NCI-H128 (cell line): ENCODE data around the gene CAMK1D.

Source experiments
- DNase-seq: peaks from one replicate; lab custom pipeline; 2025; ENCODE audit not compliant: unreplicated experiment; lab: John Stamatoyannopoulos, UW

Gene CAMK1D

DNA sequence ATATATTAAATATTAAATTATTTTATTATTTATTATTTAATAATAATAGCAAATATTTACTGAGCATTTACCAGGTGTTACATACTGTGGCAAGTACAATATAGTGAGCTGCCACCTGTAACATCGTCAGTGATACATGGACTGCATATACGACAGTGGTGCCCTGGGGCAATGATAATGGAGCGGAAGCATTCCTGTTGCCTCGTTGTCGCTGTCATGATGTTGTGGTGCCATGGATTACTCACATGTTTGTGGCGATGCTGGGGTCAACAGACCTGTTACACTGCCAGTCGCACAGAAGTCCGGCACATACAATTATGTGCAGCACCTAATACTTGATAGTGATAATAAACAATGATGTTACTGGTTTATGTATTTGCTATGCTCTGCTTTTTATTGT is 20.6 kb downstream of the CAMK1D start:
- DNase-seq, result no peak

GRCh38 chr10:12372846-12373245 is 23.5 kb downstream of the CAMK1D start:
- no peak for DNase-seq

- DNase-seq, result no peak
Observed at GRCh38 chr10:12375076-12375504, 25.7 kb downstream of the CAMK1D start.

DNA sequence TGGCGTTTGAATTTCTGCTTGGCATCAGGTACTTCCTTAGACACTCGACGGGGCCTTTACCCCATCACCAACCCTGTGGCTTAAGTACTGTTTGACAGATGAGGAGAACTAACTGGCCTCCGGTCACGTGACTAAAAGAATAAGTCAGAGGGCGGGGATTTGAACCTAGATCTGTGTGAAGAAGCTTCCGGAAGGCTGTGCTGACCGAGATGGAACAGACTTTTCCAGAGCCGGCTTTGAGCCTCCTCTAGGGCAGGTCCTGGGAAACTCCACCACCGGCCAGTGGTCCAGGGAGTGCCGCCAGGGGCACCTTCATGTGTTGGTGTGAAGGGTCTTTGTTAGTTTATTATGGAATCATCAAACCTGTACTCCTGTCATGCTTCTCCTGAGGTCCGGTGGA is 26.9 kb downstream of the CAMK1D start:
- no peak for DNase-seq

DNA sequence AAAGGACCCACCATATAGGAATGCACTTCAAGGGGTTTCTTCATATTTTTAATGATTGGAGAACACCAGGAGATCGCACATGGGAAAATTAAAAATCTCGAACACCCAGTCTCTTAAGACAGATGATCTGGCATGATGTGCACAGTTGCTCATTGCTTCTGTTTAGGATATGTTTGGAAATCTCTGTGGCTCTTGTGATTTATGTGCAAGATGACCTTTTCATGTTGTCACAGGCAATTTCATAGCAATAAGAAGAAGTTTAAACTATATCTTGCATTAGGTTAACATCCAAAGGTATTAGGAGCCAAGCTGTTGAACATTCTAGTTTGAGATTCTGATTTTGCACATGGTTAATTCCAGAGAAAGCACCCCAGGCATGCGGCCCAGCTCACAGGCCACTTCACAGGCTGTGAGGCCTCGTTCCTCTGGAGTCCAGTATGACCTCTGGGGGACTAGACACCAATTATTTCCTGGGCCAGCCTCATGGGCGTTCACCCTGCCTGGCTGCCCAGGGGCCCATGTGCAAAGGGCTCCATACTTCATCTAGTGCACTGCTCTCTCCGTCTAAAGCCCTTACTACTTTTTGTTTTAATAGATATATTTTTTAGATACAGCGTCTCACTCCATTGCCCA is 28.4 kb downstream of the CAMK1D start:
- no peak for DNase-seq

GRCh38 chr10:12380999-12381398 is 31.7 kb downstream of the CAMK1D start:
- DNase-seq, result no peak

DNA sequence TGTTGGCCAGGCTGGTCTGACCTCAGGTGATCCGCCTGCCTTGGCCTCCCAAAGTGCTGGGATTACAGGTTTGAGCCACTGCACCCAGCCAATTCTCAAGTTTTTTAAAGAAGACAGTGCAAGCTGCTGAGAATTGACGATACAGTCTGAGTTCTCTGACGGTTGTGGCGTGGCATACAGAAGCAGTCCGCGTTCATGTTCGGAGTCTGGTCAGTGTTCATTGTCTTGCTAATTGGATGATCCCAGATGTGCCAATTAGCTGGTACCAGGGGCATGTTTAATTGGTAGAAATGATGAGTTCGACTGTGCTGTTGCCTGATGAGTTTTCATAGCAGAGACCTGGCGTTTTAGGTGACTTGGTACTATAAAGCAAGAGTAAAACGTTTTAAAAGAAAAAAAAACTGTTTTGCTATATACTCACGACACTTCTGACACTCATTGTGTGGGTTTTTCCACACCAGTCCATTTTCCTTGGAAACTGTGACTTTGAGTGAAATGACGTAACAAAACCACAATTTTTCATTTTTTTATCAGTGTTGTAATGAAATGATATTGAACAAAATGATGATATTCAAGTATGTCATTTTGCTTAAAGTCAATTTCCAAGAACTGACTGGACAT is 32.3 kb downstream of the CAMK1D start:
- no peak for DNase-seq

GRCh38 chr10:12382157-12382548 is 32.8 kb downstream of the CAMK1D start:
- DNase-seq, result no peak

DNA sequence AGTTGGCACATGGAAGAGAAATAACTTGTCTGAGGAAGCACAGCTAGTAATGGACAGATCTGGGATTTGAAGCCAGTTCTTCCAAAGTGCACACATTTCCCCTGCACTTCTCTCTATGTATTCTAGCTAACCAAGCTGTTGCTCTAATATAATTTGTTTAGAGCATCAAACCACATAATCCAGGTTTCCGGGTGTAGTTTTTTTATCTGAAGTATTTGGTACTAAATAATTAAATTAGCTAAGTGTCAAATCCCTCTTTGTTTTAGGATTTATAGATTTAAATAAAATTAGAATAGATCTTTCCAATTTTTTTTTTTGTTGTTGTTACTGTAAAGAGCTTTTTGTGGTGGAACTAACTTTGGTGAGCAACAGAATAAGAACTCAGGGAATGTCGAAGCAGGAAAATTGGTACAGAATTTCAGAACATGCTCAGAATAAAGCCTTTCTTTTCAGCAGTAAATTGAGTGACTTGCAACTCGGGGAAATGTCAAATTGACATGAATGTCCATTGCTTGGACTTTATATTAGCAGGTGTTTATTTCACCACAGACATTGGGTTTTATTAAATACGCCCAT is 33.7 kb downstream of the CAMK1D start:
- DNase-seq, result no peak

- DNase-seq, result no peak
Observed at GRCh38 chr10:12384906-12385305, 35.6 kb downstream of the CAMK1D start.

DNA sequence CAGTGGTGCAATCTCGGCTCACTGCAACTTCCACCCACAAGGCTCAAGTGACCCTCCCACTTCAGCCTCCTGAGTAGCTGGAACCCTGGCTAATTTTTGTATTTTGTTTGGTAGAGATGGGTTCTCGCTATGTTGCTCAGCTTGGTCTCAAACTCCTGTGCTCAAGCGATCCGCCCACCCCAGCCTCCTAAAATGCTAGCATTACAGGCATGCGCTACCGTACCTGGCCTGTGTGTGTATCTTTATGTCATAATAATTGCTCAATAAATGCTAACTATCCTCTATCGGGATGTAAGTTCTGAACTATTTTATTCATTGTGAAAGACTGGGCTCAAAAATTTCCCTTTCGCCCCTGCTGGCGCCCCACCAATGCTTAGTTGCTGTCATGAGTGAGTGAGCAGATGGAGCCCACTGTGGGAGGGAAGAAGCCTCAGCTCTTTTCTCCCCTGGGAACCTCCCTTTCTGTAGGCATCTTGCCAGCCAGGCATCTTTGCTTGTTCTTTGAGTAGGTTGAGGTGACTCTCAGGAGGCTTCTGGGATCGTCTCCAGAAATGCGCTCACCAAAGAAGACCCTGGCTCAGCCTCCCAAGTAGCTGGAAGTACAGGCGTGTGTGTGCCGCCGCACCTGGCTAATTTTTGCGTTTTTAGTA is 38.3 kb downstream of the CAMK1D start:
- DNase-seq, result no peak

GRCh38 chr10:12388671-12389070 is 39.3 kb downstream of the CAMK1D start:
- DNase-seq, result peak; percentile 24

GRCh38 chr10:12389154-12389734 is 39.9 kb downstream of the CAMK1D start:
- DNase-seq, result no peak

DNA sequence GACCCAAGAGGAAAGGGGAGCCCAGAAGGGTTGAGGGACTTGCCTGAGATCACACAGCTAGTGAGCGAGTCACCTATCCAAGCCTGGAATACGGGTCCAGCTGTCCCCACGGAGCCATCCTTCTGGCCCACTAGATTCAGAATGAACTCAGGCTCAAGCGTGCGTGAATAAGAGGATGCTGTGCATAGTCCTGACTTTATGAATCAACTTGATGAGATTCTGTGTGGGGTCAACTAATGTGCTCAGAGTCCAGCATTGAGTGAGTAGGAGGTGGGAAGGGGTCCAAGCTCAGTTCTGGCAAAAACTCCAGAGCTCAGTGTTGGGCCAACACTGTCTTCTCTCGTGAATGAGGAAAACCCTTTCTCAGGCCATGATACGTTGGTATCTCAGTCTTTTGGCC is 41.4 kb downstream of the CAMK1D start:
- no peak for DNase-seq

GRCh38 chr10:12391206-12391605 is 41.9 kb downstream of the CAMK1D start:
- no peak for DNase-seq

DNA sequence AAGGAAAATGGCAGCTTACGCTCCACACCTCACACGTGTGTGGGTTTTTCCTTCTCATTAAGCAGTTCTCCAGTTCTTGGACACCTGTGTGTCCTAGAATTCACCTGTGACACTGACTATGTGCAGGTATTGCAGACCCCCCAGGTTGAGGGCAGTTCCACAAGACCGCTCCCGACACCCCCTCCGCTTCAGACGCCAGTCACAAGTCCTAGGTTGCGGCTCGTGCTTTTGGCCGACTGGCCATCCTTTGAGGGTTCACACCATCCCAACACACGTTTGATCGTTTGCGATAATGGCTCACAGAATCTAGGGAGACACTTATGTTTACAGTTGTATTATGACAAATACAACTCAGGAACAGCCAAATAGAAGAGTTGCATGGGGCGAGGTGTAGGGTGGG is 44.5 kb downstream of the CAMK1D start:
- no peak for DNase-seq

DNA sequence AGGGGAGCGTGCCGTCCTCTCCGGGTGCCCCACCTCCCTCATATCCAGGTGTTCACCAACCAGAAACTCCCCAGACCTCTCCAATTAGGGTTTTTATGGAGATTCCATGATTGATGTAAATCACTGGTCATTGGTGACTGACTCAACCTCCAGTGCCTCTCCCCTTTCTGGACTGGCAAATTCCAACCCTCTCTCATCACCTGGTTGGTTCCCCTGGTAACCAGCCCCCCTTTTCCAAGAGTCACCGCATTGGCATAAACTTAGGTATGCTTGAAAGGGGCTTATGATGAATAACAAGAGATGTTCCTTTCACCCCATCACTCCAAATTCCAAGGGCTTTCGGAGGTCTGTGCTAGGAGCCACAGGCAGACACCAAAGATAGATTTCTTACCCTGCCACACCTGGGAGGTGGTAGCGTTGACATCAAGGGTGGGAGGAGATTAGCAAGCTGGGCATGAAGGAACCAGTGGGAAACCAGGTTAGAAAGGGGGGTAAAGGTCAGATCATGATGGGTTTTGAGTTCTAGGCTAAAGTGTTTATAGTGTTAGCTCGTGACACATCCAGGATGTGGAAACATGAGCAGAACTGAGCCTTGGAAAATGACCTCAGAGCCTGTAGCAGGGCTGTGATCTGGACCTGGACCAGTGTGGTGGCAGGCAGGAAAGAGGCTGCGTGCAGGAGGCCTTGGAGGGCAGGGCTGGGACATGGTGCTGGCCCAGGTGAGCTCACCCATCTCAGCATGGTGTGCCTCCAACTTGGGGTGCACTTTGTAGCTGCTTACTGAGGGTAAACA is 45.1 kb downstream of the CAMK1D start:
- no peak for DNase-seq

- DNase-seq, result no peak
Observed at GRCh38 chr10:12396093-12396492, 46.7 kb downstream of the CAMK1D start.

- DNase-seq, result no peak
Observed at GRCh38 chr10:12396567-12396966, 47.2 kb downstream of the CAMK1D start.

DNA sequence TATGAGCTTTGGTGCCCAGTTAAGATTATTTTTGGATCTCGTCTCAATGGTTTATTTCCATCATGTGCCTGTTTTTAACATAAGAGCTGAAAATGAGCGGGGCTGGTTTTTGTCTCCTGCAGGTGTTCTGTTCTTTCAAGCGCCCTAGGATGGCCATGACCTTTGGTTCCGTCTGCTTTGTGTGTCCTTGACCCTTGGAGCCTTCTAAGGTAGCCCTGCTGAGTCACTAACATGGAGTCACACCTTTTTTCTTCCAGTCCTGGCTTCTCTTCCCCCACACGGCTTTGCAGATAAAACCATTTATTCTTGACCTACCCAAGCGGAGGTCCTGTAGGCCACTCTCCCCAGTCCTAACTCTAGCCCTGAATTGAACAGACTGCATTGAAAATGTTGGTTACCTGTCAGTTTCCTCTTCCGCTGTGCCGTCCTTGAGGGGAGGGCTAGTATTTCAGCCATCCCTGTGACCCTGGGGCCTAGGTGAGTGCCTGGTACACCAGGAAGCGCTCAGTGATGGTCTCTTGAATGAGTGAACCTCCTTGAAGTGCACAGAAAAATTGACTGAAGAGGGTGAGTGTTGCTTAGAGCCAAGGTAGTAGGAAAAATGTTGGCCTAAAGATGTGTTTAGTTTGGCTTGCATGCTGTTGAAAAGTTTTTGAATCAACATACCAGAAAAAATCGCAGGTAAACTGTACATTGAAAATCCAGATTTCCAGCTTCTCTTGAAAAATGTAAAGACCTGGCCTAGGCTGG is 48.0 kb downstream of the CAMK1D start:
- no peak for DNase-seq
